IMR-90 (cell line): ENCODE results near the gene CALN1. TPM values are rescaled to one million over a fixed set of nuclear protein-coding genes. Genes with fewer than 3 reads are reported as not detected.

Experiments used
- ATAC-seq: fragments of 200-7000 bp; cut with Tn5 transposase; 2 replicates; pipeline ENCODE4 v1.9.1; 2020; ENCODE audit warnings: low read depth, mild to moderate bottlenecking, moderate library complexity
- BruUV-seq: library from RNA; stranded (reverse); fragments of 400-500 nt; replicated peaks from 2 replicates; lab custom pipeline; 2021; lab: Mats Ljungman, UMichigan
- CTCF ChIA-PET: fragments of 300-600 bp; formaldehyde crosslinking; extraction: SDS; loops from one replicate; lab custom pipeline; 2021; ENCODE audit warnings: antibody characterized with exemption; lab: Yijun Ruan, JAX
- POLR2A ChIA-PET: fragments of 300-600 bp; sonication (Branson Sonifier 250); formaldehyde crosslinking; loops from one replicate; lab custom pipeline; 2022; ENCODE audit warnings: antibody characterized with exemption; ENCODE audit not compliant: unreplicated experiment; lab: Charles Lee
- DNase-seq: peaks from one replicate; pipeline ENCODE4 v3.0.0; 2013
- H2AFZ ChIP-seq: replicated peaks from 2 replicates; pipeline ENCODE3; 2013; ENCODE audit warnings: low read length, mild to moderate bottlenecking; ENCODE audit not compliant: poor library complexity
- H2AK5ac ChIP-seq: 2 replicates; pipeline ENCODE4 v1.6.1; 2013; ENCODE audit warnings: low read depth, low read length, inconsistent platforms
- H2AK9ac ChIP-seq: replicated peaks from 2 replicates; pipeline ENCODE3; 2013; ENCODE audit warnings: mild to moderate bottlenecking, low read depth, low read length, moderate library complexity; ENCODE audit not compliant: poor library complexity
- H2BK120ac ChIP-seq: 2 replicates; pipeline ENCODE4 v1.6.1; 2013; ENCODE audit warnings: low read depth, low read length, inconsistent platforms
- H2BK15ac ChIP-seq: 3 replicates; pipeline ENCODE4 v1.6.1; 2013; ENCODE audit warnings: low read depth, low read length, inconsistent platforms
- H2BK20ac ChIP-seq: 2 replicates; pipeline ENCODE4 v1.6.1; 2013; ENCODE audit warnings: low read depth, mild to moderate bottlenecking, inconsistent platforms, low read length, moderate library complexity
- H2BK5ac ChIP-seq: 2 replicates; pipeline ENCODE4 v1.6.1; 2013; ENCODE audit warnings: mild to moderate bottlenecking, low read depth, low read length, inconsistent platforms; ENCODE audit not compliant: poor library complexity, severe bottlenecking
- H3K14ac ChIP-seq: replicated peaks from 2 replicates; pipeline ENCODE4 v1.6.1; 2013; ENCODE audit warnings: low read depth, low read length, inconsistent platforms
- H3K18ac ChIP-seq: 2 replicates; pipeline ENCODE4 v1.6.1; 2013; ENCODE audit warnings: low read depth, low read length, control low read depth
- H3K23ac ChIP-seq: 2 replicates; pipeline ENCODE4 v1.6.1; 2013; ENCODE audit warnings: low read depth, low read length, inconsistent platforms
- H3K27ac ChIP-seq: 2 replicates; pipeline ENCODE4 v1.5.1; 2013; ENCODE audit warnings: mild to moderate bottlenecking, control low read depth, low read length; ENCODE audit not compliant: insufficient read depth
- H3K27me3 ChIP-seq: 2 replicates; pipeline ENCODE4 v1.6.1; 2013; ENCODE audit warnings: low read length; ENCODE audit not compliant: control insufficient read depth, insufficient read depth
- H3K36me3 ChIP-seq: 2 replicates; pipeline ENCODE4 v1.6.1; 2013; ENCODE audit warnings: low read length, mixed read lengths; ENCODE audit not compliant: control insufficient read depth, insufficient read depth
- H3K4ac ChIP-seq: 2 replicates; pipeline ENCODE4 v1.6.1; 2013; ENCODE audit warnings: low read depth, low read length, inconsistent platforms
- H3K4me1 ChIP-seq: 2 replicates; pipeline ENCODE4 v1.6.1; 2013; ENCODE audit warnings: low read length, mixed read lengths; ENCODE audit not compliant: control insufficient read depth, insufficient read depth
- H3K4me2 ChIP-seq: 2 replicates; pipeline ENCODE4 v1.6.1; 2013; ENCODE audit warnings: low read depth, mild to moderate bottlenecking, control low read depth, low read length, moderate library complexity
- H3K4me3 ChIP-seq: 2 replicates; pipeline ENCODE4 v1.5.1; 2013; ENCODE audit warnings: low read depth, mild to moderate bottlenecking, control low read depth, low read length, moderate library complexity; ENCODE audit not compliant: insufficient read depth
- H3K56ac ChIP-seq: 2 replicates; pipeline ENCODE4 v1.6.1; 2013; ENCODE audit warnings: low read length, inconsistent platforms; ENCODE audit not compliant: insufficient read depth; ENCODE audit errors: extremely low read depth
- H3K79me1 ChIP-seq, 2 experiments: 2 replicates each; pipeline ENCODE4 v1.6.1; 2013; ENCODE audit warnings: low read length in 2 of 2, inconsistent platforms in 1 of 2, low read depth in 1 of 2
- H3K9ac ChIP-seq: 2 replicates; pipeline ENCODE4 v1.6.1; 2013; ENCODE audit warnings: low read depth, low read length, control low read depth
- H3K9me1 ChIP-seq: 2 replicates; pipeline ENCODE4 v1.6.1; 2013; ENCODE audit warnings: low read length, inconsistent platforms; ENCODE audit not compliant: insufficient read depth
- H3K9me3 ChIP-seq: 2 replicates; pipeline ENCODE4 v1.6.1; 2013; ENCODE audit warnings: low read length; ENCODE audit not compliant: control insufficient read depth, insufficient read depth
- H4K20me1 ChIP-seq: 2 replicates; pipeline ENCODE4 v1.6.1; 2013; ENCODE audit warnings: low read length, inconsistent platforms; ENCODE audit not compliant: insufficient read depth
- H4K5ac ChIP-seq: 2 replicates; pipeline ENCODE4 v1.6.1; 2013; ENCODE audit warnings: mild to moderate bottlenecking, low read depth, low read length, control low read depth
- H4K8ac ChIP-seq, 2 experiments: 2 replicates each; pipeline ENCODE4 v1.6.1; 2013; ENCODE audit warnings: low read depth in 2 of 2, low read length in 2 of 2, control low read depth in 1 of 2, inconsistent platforms in 1 of 2
- H4K91ac ChIP-seq: 2 replicates; pipeline ENCODE4 v1.6.1; 2013; ENCODE audit warnings: low read depth, low read length, inconsistent platforms; ENCODE audit not compliant: insufficient read depth
- BHLHE40 ChIP-seq: fragments of 150-350 bp; IDR thresholded peaks from 2 replicates; pipeline ENCODE4 v1.6.1; 2016; ENCODE audit warnings: mild to moderate bottlenecking, low read depth, low read length
- CEBPB ChIP-seq: IDR thresholded peaks from 2 replicates; pipeline ENCODE4 v1.6.1; 2012; ENCODE audit warnings: low read depth, low read length, improper control_type of control experiment
- CHD1 ChIP-seq: IDR thresholded peaks from 2 replicates; pipeline ENCODE4 v1.6.1; 2012; ENCODE audit warnings: low read depth, low read length, improper control_type of control experiment
- FOS ChIP-seq: fragments of 150-350 bp; IDR thresholded peaks from 2 replicates; pipeline ENCODE4 v1.6.1; 2016; ENCODE audit warnings: low read depth, low read length
- MAFK ChIP-seq: IDR thresholded peaks from 2 replicates; pipeline ENCODE4 v1.6.1; 2012; ENCODE audit warnings: low read depth, low read length, improper control_type of control experiment
- MAZ ChIP-seq: IDR thresholded peaks from 2 replicates; pipeline ENCODE4 v1.6.1; 2012; ENCODE audit warnings: low read depth, mild to moderate bottlenecking, low read length, improper control_type of control experiment, moderate library complexity, borderline replicate concordance
- MXI1 ChIP-seq: IDR thresholded peaks from 2 replicates; pipeline ENCODE4 v1.6.1; 2012; ENCODE audit warnings: low read depth, mild to moderate bottlenecking, low read length, moderate library complexity, borderline replicate concordance
- NFE2L2 ChIP-seq: fragments of 150-350 bp; IDR thresholded peaks from 2 replicates; pipeline ENCODE4 v1.6.1; 2016; ENCODE audit warnings: low read depth, mild to moderate bottlenecking, low read length
- POLR2A ChIP-seq: IDR thresholded peaks from 2 replicates; pipeline ENCODE4 v1.6.1; 2012; ENCODE audit warnings: mild to moderate bottlenecking, low read depth, low read length
- RAD21 ChIP-seq: IDR thresholded peaks from 2 replicates; pipeline ENCODE4 v1.6.1; 2012; ENCODE audit warnings: low read length, improper control_type of control experiment
- RCOR1 ChIP-seq: IDR thresholded peaks from 2 replicates; pipeline ENCODE4 v1.6.1; 2012; ENCODE audit warnings: mild to moderate bottlenecking, low read length, improper control_type of control experiment; ENCODE audit not compliant: insufficient replicate concordance
- RFX5 ChIP-seq: IDR thresholded peaks from 2 replicates; pipeline ENCODE4 v1.8.0; 2012; ENCODE audit warnings: low read depth, mild to moderate bottlenecking, low read length, moderate library complexity
- SMC3 ChIP-seq: fragments of 150-350 bp; IDR thresholded peaks from 2 replicates; pipeline ENCODE4 v1.6.1; 2016; ENCODE audit warnings: low read depth, mild to moderate bottlenecking, antibody characterized with exemption, low read length, moderate library complexity
- WGBS, 2 experiments: methylation state at CpG; one replicate each; pipeline versions ENCODE4 v1.1.5 to v1.1.7; 2013; ENCODE audit warnings: missing lambda C conversion rate in 2 of 2; ENCODE audit not compliant: insufficient read length in 1 of 2; ENCODE audit errors: extremely low coverage in 2 of 2; 5-methylcytosine and 5-hydroxymethylcytosine counted together
- dilution Hi-C: fragments of 300-500 bp; cut with HindIII; formaldehyde crosslinking; loops from one replicate; pipeline ENCODE4 v1.14.3; 2018; ENCODE audit warnings: low sequenced_read_pairs; ENCODE audit not compliant: unreplicated experiment
- in situ Hi-C: fragments of 300-500 bp; cut with MboI; formaldehyde crosslinking; loops from 3 replicates; pipeline ENCODE4 v1.14.3; 2019; ENCODE audit warnings: low sequenced_read_pairs, inconsistent platforms, mixed read lengths
- intact Hi-C: fragments of 100-400 bp; cut with micrococcal nuclease; formaldehyde crosslinking; loops from 2 replicates; pipeline ENCODE4 v1.10.0; 2022
- polyA plus RNA-seq, 3 experiments: library from polyadenylated mRNA; depleted of rRNA; stranded (reverse); fragments of >200 nt; gene quantifications; 2 replicates each; pipeline ENCODE4 v1.2.3, GENCODE V29; 2012; ENCODE audit warnings: low replicate concordance in 1 of 3
- total RNA-seq: library from RNA; depleted of rRNA; stranded (reverse); fragments of >200 nt; gene quantifications from 2 replicates; pipeline ENCODE4 v1.2.3, GENCODE V29; 2012
- TF ChIP-seq, protein P1 (sequence below): conservative IDR thresholded peaks from 2 replicates; pipeline ENCODE4 v1.5.1; 2012; ENCODE audit warnings: mild to moderate bottlenecking, low read depth, low read length, improper control_type of control experiment
- TF ChIP-seq, protein P2 (sequence below): fragments of 150-350 bp; IDR thresholded peaks from 2 replicates; pipeline ENCODE4 v1.6.1; 2017; ENCODE audit warnings: mild to moderate bottlenecking, antibody characterized with exemption, low read length, low read depth
- TF ChIP-seq, protein P3 (sequence below): fragments of 150-350 bp; IDR thresholded peaks from 2 replicates; pipeline ENCODE4 v1.6.1; 2016; ENCODE audit warnings: low read depth, mild to moderate bottlenecking, low read length, moderate library complexity, borderline replicate concordance

CALN1 gene
- total and polyA plus RNA-seq, 2 of the 4 experiments (the other 2 are of a cell fraction), result not detected

DNA sequence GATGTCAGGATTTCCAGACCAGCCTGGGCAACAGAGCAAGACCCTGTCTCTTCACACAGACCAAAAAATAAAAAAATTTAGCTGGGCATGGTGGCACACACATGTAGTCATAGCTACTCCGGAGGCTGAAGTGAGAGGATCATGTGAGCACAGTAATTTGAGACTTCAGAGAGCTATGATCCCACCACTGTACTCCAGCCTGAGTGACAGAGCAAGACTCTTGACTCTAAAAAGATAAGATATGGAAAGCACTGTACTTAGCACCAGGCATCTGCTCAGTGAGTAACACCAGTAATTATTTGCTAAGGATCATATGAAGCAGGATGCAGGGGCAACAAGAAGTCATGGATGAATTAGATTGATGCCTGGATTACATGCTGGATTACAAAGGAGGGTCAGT lies 128.8 kb downstream of the CALN1 start:
- no TSS peak for BruUV-seq
- H4K5ac ChIP-seq, result no peak overlapping the region
- no peak for ATAC-seq
- no peak overlapping the region for H2BK20ac ChIP-seq
- no CpG with 5 or more reads among the region's 1 CpG for whole genome bisulfite sequencing, 2 experiments
- no peak overlapping the region for H3K4ac ChIP-seq
- no peak for DNase-seq
- no peak overlapping the region for H3K4me2 ChIP-seq
- no peaks in the 10 kb centered on the region for H3K9me1 ChIP-seq
- POLR2A ChIA-PET, result no interaction called here
- in situ Hi-C loops (no loop called here), dilution Hi-C loops (no loop called here), intact Hi-C loops (no loop called here)
- H4K8ac ChIP-seq, result no peak overlapping the region
- CTCF ChIA-PET, result no interaction called here
- H3K79me1 ChIP-seq, result no peaks in the 10 kb centered on the region
- H3K9ac ChIP-seq, result no peak overlapping the region
- TF ChIP-seq MAZ, result no peak
- no peak for TF ChIP-seq CHD1
- TF ChIP-seq, protein P1, sequence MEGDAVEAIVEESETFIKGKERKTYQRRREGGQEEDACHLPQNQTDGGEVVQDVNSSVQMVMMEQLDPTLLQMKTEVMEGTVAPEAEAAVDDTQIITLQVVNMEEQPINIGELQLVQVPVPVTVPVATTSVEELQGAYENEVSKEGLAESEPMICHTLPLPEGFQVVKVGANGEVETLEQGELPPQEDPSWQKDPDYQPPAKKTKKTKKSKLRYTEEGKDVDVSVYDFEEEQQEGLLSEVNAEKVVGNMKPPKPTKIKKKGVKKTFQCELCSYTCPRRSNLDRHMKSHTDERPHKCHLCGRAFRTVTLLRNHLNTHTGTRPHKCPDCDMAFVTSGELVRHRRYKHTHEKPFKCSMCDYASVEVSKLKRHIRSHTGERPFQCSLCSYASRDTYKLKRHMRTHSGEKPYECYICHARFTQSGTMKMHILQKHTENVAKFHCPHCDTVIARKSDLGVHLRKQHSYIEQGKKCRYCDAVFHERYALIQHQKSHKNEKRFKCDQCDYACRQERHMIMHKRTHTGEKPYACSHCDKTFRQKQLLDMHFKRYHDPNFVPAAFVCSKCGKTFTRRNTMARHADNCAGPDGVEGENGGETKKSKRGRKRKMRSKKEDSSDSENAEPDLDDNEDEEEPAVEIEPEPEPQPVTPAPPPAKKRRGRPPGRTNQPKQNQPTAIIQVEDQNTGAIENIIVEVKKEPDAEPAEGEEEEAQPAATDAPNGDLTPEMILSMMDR, result no peak
- TF ChIP-seq, protein P2, sequence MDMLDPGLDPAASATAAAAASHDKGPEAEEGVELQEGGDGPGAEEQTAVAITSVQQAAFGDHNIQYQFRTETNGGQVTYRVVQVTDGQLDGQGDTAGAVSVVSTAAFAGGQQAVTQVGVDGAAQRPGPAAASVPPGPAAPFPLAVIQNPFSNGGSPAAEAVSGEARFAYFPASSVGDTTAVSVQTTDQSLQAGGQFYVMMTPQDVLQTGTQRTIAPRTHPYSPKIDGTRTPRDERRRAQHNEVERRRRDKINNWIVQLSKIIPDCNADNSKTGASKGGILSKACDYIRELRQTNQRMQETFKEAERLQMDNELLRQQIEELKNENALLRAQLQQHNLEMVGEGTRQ, result no peak
- TF ChIP-seq FOS, result no peak
- TF ChIP-seq MAFK, result no peak
- no peak for TF ChIP-seq RFX5
- no peak for TF ChIP-seq CEBPB
- TF ChIP-seq SMC3, result no peak
- no peak for TF ChIP-seq RCOR1
- no peak for TF ChIP-seq RAD21
- TF ChIP-seq, protein P3, sequence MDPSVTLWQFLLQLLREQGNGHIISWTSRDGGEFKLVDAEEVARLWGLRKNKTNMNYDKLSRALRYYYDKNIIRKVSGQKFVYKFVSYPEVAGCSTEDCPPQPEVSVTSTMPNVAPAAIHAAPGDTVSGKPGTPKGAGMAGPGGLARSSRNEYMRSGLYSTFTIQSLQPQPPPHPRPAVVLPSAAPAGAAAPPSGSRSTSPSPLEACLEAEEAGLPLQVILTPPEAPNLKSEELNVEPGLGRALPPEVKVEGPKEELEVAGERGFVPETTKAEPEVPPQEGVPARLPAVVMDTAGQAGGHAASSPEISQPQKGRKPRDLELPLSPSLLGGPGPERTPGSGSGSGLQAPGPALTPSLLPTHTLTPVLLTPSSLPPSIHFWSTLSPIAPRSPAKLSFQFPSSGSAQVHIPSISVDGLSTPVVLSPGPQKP, result no peak
- no peak for TF ChIP-seq BHLHE40
- no peak for TF ChIP-seq NFE2L2
- TF ChIP-seq MXI1, result no peak
- TF ChIP-seq POLR2A, result no peak
- H2BK120ac ChIP-seq, result no peak overlapping the region
- no peak overlapping the region for H4K91ac ChIP-seq
- no peak overlapping the region for H3K23ac ChIP-seq
- H3K56ac ChIP-seq, result no peak overlapping the region
- H4K20me1 ChIP-seq, result no peaks in the 10 kb centered on the region
- no peak overlapping the region for H2AFZ ChIP-seq
- no peak overlapping the region for H2BK15ac ChIP-seq
- H3K27me3 ChIP-seq, result no peaks in the 10 kb centered on the region
- no peak overlapping the region for H3K4me3 ChIP-seq
- no peak overlapping the region for H2BK5ac ChIP-seq
- no peak overlapping the region for H2AK5ac ChIP-seq
- peaks cover 7% of the 10 kb centered on the region for H3K9me3 ChIP-seq
- no peaks in the 10 kb centered on the region for H3K36me3 ChIP-seq
- no peaks in the 10 kb centered on the region for H3K4me1 ChIP-seq
- no peak overlapping the region for H3K27ac ChIP-seq
- no peak overlapping the region for H3K14ac ChIP-seq
- no peak overlapping the region for H3K18ac ChIP-seq
- H2AK9ac ChIP-seq, result no peak overlapping the region
